GM18508 (cell line): Measurements from ENCODE around the gene CDH4.

ENCODE experiments used
- ATAC-seq: cut with Tn5 transposase; IDR thresholded peaks from one replicate; pipeline ENCODE4 v1.9.1; 2021; ENCODE audit warnings: moderate number of reproducible peaks; ENCODE audit not compliant: insufficient read depth, unreplicated experiment

The CDH4 gene

DNA sequence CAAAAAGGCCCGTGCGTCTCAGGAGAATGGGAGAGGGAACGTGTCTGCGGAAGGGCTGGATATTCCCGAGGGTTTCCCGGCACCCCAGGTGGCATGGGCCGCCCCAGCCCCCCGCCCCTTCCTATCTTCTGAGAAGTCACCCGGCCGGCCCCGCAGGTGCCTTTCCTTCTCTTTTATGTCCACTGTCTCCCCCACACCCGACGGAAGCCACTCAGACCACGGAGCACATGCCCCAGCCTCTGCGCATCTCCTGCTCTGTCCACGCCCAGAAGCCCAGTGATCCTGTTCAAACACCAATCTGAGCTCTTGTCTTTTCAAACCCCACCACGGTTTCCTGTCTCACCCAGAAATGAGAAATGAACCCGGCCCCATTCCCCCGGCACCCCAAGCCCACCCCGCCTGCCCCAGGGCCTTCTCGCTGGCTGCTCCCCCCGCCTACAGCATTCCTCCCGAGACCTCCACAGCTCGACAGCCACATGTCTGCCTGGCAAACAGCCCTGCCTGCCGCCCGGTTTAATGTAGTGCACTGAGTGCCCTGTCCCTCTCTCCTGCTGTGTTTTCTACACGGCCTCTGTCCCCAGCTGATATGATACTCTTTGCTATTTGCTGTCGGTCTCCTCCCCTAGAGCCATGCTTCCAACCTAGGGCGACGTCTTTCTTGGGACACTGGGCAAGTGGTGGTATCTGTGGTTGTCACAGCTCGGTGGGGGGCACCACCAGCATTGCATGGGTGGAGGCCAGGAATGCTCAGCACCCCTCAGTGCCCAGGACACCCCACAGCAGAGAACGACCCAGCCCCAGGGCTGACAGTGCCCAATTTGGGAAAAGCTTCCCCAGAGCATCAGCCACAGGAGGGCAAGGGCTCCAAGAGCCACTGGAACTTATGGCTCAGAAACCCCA is 630.9 kb downstream of the CDH4 start:
- ATAC-seq, result no peak

GRCh38 chr20:61883857-61884393 is 631.9 kb downstream of the CDH4 start:
- no peak for ATAC-seq

- no peak for ATAC-seq
Observed at GRCh38 chr20:61884571-61885389, 632.7 kb downstream of the CDH4 start.

DNA sequence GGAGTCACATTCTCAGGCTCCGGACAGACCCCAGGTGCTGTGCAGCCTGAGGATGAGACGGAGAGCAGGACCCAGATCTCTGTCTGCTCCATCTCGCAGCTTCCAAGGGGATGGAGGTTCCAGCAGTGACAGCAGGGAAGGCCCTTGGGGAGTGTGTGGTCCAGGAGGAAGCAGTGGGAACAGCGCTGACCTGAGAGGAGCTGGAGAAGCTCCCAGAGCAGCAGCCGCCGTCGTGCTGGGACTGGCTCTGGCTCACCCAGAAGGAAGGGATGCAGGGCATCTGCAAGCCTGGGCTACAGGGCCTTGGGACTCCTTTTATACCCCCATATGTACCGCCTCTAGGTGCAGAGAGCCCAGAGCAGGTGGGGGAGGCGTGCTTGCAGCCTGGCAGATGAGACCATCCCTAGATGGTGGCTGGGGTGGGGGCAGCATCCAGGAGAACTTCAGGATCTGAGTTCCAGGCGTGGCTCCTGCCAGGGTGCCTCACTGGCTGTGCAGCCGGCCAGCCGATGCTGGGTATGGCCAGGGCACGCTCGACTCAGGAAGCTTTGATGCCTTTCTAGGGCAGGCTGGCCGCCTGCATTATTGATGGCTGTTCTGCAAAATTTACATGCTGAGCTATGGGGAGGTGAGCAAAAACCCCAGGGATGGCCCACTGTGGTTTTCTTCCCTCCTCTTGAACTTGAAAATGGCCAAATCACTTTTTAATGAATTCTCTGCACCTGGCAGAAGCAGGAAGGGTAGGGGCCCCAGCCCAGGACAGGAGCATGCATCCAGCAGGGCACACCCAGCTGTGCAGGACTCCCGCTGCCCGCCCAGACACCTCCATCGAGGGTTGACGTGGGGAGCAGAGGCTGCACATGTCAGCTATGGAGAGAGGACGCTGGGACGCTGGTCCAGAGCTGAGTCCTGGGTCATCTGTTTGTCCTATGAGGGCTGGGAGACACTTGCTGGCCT is 634.0 kb downstream of the CDH4 start:
- ATAC-seq, result no peak

GRCh38 chr20:61886721-61887595 is 634.9 kb downstream of the CDH4 start:
- no peak for ATAC-seq

- no peak for ATAC-seq
Observed at GRCh38 chr20:61887596-61888093, 635.6 kb downstream of the CDH4 start.

DNA sequence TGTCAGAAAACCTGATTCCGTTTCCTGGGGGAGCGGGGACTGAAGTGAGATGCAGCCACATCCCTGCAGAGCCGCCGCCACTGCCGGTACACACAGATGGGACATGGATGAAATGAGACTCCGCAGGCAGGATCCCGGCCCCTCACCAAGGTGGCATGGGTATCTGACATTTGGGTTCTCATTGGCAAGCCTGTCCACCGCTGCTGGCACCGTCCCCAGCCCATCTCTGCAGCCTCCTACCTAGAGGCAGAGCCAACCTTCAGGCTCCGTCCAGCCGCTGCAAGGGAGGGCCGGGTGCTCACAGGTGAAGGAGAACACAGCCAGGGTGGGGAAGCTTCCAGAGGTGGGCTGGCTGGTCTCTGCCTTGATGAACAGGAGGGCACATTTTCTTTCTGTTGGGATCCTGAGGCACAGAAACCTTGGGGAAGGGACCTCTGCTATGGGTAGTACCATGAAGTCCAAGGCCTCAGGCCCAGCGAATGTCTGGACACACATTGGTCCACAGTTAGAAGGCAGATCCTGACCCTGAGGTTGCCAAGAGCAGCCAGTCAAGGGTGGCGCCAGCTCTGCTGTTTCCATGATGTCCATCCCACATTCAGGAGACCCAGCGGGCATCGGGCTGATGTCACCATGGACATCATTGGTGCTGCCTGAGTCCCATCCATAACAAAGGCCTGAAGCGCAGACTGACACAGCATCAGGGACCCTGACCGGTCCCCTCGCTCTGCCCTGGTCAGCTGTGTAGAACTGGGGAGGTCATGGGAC is 636.2 kb downstream of the CDH4 start:
- ATAC-seq, result no peak

GRCh38 chr20:61889659-61890058 is 637.6 kb downstream of the CDH4 start:
- no peak for ATAC-seq

- ATAC-seq, result no peak
Observed at GRCh38 chr20:61890210-61890609, 638.1 kb downstream of the CDH4 start.

- ATAC-seq, result no peak
Observed at GRCh38 chr20:61891476-61891875, 639.4 kb downstream of the CDH4 start.

DNA sequence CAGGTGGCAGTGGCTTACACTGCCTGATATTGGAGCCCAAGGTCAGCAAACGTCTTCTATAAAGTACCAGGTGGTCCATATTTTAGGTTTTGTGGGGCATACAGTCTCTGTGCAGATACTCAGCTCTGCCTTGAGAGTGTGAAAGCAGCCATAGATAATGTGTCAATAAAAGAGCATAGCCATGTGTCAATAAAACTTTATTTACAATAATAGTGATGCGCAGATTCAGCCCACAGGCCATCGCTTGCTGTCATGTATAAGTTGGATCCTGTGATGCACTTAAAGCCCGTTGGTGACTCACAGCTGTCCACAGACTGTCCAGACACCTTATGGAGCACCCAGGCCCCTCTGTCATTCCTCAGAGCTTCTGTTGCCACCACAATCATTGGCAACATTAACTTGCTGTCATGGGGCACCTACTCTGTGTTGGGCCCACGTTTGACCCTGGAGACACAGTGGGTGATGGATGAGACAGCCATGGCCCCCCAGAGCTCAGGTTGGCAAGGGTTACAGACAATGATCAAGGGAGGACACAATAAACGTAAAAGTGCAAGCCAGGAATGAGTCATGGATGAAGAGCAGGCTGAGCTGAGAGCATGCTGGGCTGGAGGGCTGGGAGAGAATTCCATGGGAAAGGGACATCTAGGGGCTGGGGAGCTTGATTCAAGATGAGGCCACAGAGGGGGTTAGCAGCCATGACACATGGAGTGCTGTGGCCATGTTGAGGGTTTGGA is 640.0 kb downstream of the CDH4 start:
- ATAC-seq, result no peak

GRCh38 chr20:61895016-61895415 is 643.0 kb downstream of the CDH4 start:
- no peak for ATAC-seq

GRCh38 chr20:61895686-61896057 is 643.6 kb downstream of the CDH4 start:
- ATAC-seq, result no peak

GRCh38 chr20:61896058-61896961 is 644.2 kb downstream of the CDH4 start:
- no peak for ATAC-seq

- no peak for ATAC-seq
Observed at GRCh38 chr20:61897401-61898295, 645.6 kb downstream of the CDH4 start.

DNA sequence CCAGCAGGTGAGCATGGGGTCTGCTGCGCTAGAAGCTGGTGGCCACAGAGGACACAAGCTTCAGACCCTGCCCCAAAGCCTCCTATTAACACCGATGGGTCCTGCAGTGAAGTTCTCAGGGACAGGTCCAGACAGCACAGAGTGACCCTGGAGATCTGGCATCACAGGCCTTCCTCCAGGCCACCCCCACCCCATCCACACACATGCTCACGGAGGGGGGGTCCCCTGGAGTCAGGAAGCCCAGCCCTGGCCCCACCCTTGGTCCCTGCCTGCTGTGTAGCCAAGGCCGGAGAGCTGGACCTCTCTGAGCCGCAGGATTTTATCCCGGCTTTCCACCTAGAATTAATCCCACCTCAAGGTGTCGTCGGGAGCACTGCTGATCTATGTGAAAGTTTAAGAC is 646.3 kb downstream of the CDH4 start:
- ATAC-seq, result no peak
